ENCODE measurements around the gene TMEM60. TPM values are rescaled to one million over a fixed set of nuclear protein-coding genes. Genes with fewer than 3 reads are reported as not detected.

TMEM60 gene
- total and polyA plus RNA-seq, 10 of the 15 experiments (the other 5 are each of a cell fraction or from before 2014, with no cell fraction given): 13.2 to 94.2 (median 30.2) TPM

- H3K27ac ChIP-seq (ENCODE audit: control insufficient read depth, insufficient read depth): no peak overlapping the region
- FAIRE-seq (no peak), ATAC-seq (no peak), DNase-seq (ENCODE audit: low read depth, low spot score) (no peak)
- no peaks in the 10 kb centered on the region for H3K27me3 ChIP-seq (replicated peaks in 1 of 2; ENCODE audit: control insufficient read depth in 2 of 2, insufficient read depth in 2 of 2, low read length in 1 of 2)
- WGBS (ENCODE audit: insufficient coverage, insufficient replicate concordance, low lambda C conversion rate, missing lambda C conversion rate): 0% methylated on average over 1 of the region's 1 CpG
- SMC1A ChIA-PET (ENCODE audit: uncharacterized antibody, unreplicated experiment): no interaction called here
- POLR2A ChIA-PET: no interaction called here
- in situ Hi-C loops (cut with MboI): no loop called here
- no peak overlapping the region for H3K4me3 ChIP-seq
- peaks cover 6 to 8% of the 10 kb centered on the region in 2 experiments; a peak in 3 of 4 replicates for H3K36me3 ChIP-seq (ENCODE audit: control insufficient read depth in 2 of 2, insufficient read depth in 2 of 2, low read length in 1 of 2)
- CTCF ChIA-PET: no interaction called here
- no peak overlapping the region for H3K9ac ChIP-seq (ENCODE audit: control insufficient read depth, insufficient read depth, low read length)
- H3K79me2 ChIP-seq (ENCODE audit: control insufficient read depth, insufficient read depth, low read length): peaks cover 49% of the 10 kb centered on the region
- BruUV-seq (replicated peaks): no TSS peak
- H3K9me3 ChIP-seq (replicated peaks; ENCODE audit: control insufficient read depth, insufficient read depth, low read length): peaks cover 59% of the 10 kb centered on the region
- TF ChIP-seq EP300 (IDR thresholded peaks at IDR 0.05; ENCODE audit: borderline replicate concordance in 1 of 2, control insufficient read depth in 1 of 2, low read depth in 2 of 2, low read length in 2 of 2): no peak
- TF ChIP-seq NFYA (IDR thresholded peaks at IDR 0.05; ENCODE audit: borderline replicate concordance, low read depth, low read length): no peak
- TF ChIP-seq SIX5 (IDR thresholded peaks at IDR 0.05; ENCODE audit: low read depth, low read length, severe bottlenecking): no peak
- no peak for TF ChIP-seq RUNX3 (IDR thresholded peaks at IDR 0.05; ENCODE audit: low read length)
- no peak for TF ChIP-seq ZBTB33 (IDR thresholded peaks at IDR 0.05)
- TF ChIP-seq PML (IDR thresholded peaks at IDR 0.05; ENCODE audit: low read length): no peak
- TF ChIP-seq ZBTB11 (CRISPR knock-in tag; IDR thresholded peaks at IDR 0.05): no peak
- no peak for TF ChIP-seq MYB (IDR thresholded peaks at IDR 0.05; ENCODE audit: borderline replicate concordance, low read depth, low read length)
- no peak for TF ChIP-seq STAT3 (IDR thresholded peaks at IDR 0.05; ENCODE audit: low read depth, low read length)
- TF ChIP-seq FOXM1 (IDR thresholded peaks at IDR 0.05; ENCODE audit: low read depth, low read length): no peak
- TF ChIP-seq PAX5 (IDR thresholded peaks at IDR 0.05; ENCODE audit: borderline replicate concordance, low read depth, low read length): no peak
- TF ChIP-seq SMAD1 (IDR thresholded peaks at IDR 0.05; ENCODE audit: low read depth, partially characterized antibody): no peak
- TF ChIP-seq SMARCA5 (IDR thresholded peaks at IDR 0.05): no peak
- no peak for TF ChIP-seq BRCA1 (IDR thresholded peaks at IDR 0.05; ENCODE audit: low read depth, low read length)
- no peak for TF ChIP-seq SUPT20H (IDR thresholded peaks at IDR 0.05; ENCODE audit: borderline replicate concordance, control insufficient read depth, low read depth, low read length)
- no peak for TF ChIP-seq POLR2A (IDR thresholded peaks at IDR 0.05; ENCODE audit: low read depth, low read length)
- TF ChIP-seq MYC (IDR thresholded peaks at IDR 0.05; ENCODE audit: insufficient read depth, insufficient read length, insufficient replicate concordance, low read length, severe bottlenecking): no peak
- peaks cover 10% of the 10 kb centered on the region for H3K4me1 ChIP-seq (ENCODE audit: control insufficient read depth, insufficient read depth, low read length)
- intact Hi-C loops (cut with micrococcal nuclease; ENCODE audit: unreplicated experiment): no loop called here
- no peak overlapping the region for H2AFZ ChIP-seq (ENCODE audit: control insufficient read depth, low read depth, low read length)
- no peaks in the 10 kb centered on the region for H4K20me1 ChIP-seq (ENCODE audit: control insufficient read depth, insufficient read depth)
- RAD21 ChIA-PET (ENCODE audit: unreplicated experiment): no interaction called here
- no peak overlapping the region for H3K4me2 ChIP-seq (ENCODE audit: control insufficient read depth, insufficient read depth)
Measured at GRCh38 chr7:77822269-77822668, 24.0 kb upstream of the TMEM60 start.
